WTC11 (cell line): ENCODE measurements around the gene STRN4. TPM values are rescaled to one million over a fixed set of nuclear protein-coding genes. Genes with fewer than 3 reads are reported as not detected.

Experiments
- ATAC-seq: fragments of 200-7000 bp; cut with Tn5 transposase; 2 replicates; pipeline ENCODE4 v1.10.0; 2021; ENCODE audit warnings: mild to moderate bottlenecking, moderate library complexity
- CTCF ChIA-PET: fragments of 300-600 bp; sonication (Branson Sonifier 250); formaldehyde crosslinking; loops from one replicate; lab custom pipeline; 2021; ENCODE audit warnings: antibody characterized with exemption; lab: Charles Lee
- POLR2A ChIA-PET: fragments of 350-600 bp; sonication (Branson Sonifier 250); formaldehyde crosslinking; loops from one replicate; lab custom pipeline; 2021; ENCODE audit warnings: antibody characterized with exemption; lab: Charles Lee
- DNase-seq: peaks from one replicate; pipeline ENCODE4 v3.0.0; 2021; ENCODE audit warnings: low spot score
- H3K27ac Mint-ChIP-seq: 2 replicates; pipeline ENCODE4 v1.8.0; 2021; ENCODE audit warnings: mixed read lengths
- H3K27me3 Mint-ChIP-seq: 2 replicates; pipeline ENCODE4 v1.8.0; 2021; ENCODE audit warnings: low read depth, mild to moderate bottlenecking, moderate library complexity, mixed read lengths
- H3K36me3 Mint-ChIP-seq: 2 replicates; pipeline ENCODE4 v1.8.0; 2021; ENCODE audit warnings: mixed read lengths
- H3K4me1 Mint-ChIP-seq: 2 replicates; pipeline ENCODE4 v1.8.0; 2022; ENCODE audit warnings: mixed read lengths
- H3K4me3 Mint-ChIP-seq: 2 replicates; pipeline ENCODE4 v1.8.0; 2021; ENCODE audit warnings: mild to moderate bottlenecking, moderate library complexity, mixed read lengths
- H3K9me3 Mint-ChIP-seq: 2 replicates; pipeline ENCODE4 v1.8.0; 2021; ENCODE audit warnings: mixed read lengths
- ATF6 ChIP-seq: sonication (generic); formaldehyde crosslinking; IDR thresholded peaks from 2 replicates; pipeline ENCODE4 v1.8.1; 2023; ENCODE audit warnings: mild to moderate bottlenecking, missing genetic modification reagents
- CBFB ChIP-seq: sonication (generic); formaldehyde crosslinking; IDR thresholded peaks from 2 replicates; pipeline ENCODE4 v1.8.1; 2022; ENCODE audit warnings: mild to moderate bottlenecking, low read depth, missing genetic modification reagents
- CREB1 ChIP-seq: sonication (generic); formaldehyde crosslinking; IDR thresholded peaks from 2 replicates; pipeline ENCODE4 v1.8.0; 2023; ENCODE audit warnings: mild to moderate bottlenecking, missing genetic modification reagents
- ERG ChIP-seq: fragments of 250-450 bp; sonication (Bioruptor Pico); IDR thresholded peaks from 2 replicates; pipeline ENCODE4 v1.8.0; 2021; ENCODE audit warnings: mild to moderate bottlenecking
- GRHL2 ChIP-seq: fragments of 250-450 bp; sonication (Bioruptor Pico); IDR thresholded peaks from 2 replicates; pipeline ENCODE4 v1.8.0; 2022; ENCODE audit warnings: mild to moderate bottlenecking, moderate library complexity; ENCODE audit not compliant: insufficient replicate concordance, severe bottlenecking
- KAT7 ChIP-seq: sonication (generic); formaldehyde crosslinking; IDR thresholded peaks from 2 replicates; pipeline ENCODE4 v1.8.1; 2023; ENCODE audit warnings: missing genetic modification reagents, mild to moderate bottlenecking, borderline replicate concordance
- NR1H2 ChIP-seq: sonication (generic); formaldehyde crosslinking; IDR thresholded peaks from 2 replicates; pipeline ENCODE4 v1.9.0; 2021; ENCODE audit warnings: mild to moderate bottlenecking, moderate library complexity, missing genetic modification reagents
- NR2C2 ChIP-seq: sonication (generic); formaldehyde crosslinking; IDR thresholded peaks from 2 replicates; pipeline ENCODE4 v1.8.0; 2022; ENCODE audit warnings: mild to moderate bottlenecking, missing genetic modification reagents
- NR3C1 ChIP-seq: sonication (generic); formaldehyde crosslinking; conservative IDR thresholded peaks from 2 replicates; pipeline ENCODE4 v1.8.1; 2023; ENCODE audit warnings: low read depth, mild to moderate bottlenecking, missing genetic modification reagents
- TCF7 ChIP-seq: sonication (generic); formaldehyde crosslinking; IDR thresholded peaks from 2 replicates; pipeline ENCODE4 v1.8.0; 2022; ENCODE audit warnings: mild to moderate bottlenecking, low read depth, missing genetic modification reagents, moderate library complexity
- USF1 ChIP-seq: sonication (generic); formaldehyde crosslinking; IDR thresholded peaks from 2 replicates; pipeline ENCODE4 v1.8.0; 2022; ENCODE audit warnings: mild to moderate bottlenecking, missing genetic modification reagents
- ZBTB21 ChIP-seq: sonication (generic); formaldehyde crosslinking; IDR thresholded peaks from 2 replicates; pipeline ENCODE4 v1.8.1; 2023; ENCODE audit warnings: mild to moderate bottlenecking, missing genetic modification reagents, borderline replicate concordance
- ZNF121 ChIP-seq: sonication (generic); formaldehyde crosslinking; IDR thresholded peaks from 2 replicates; pipeline ENCODE4 v1.8.0; 2023; ENCODE audit warnings: missing genetic modification reagents
- ZNF138 ChIP-seq: sonication (generic); formaldehyde crosslinking; conservative IDR thresholded peaks from 2 replicates; pipeline ENCODE4 v1.8.1; 2022; ENCODE audit warnings: mild to moderate bottlenecking, moderate library complexity, missing genetic modification reagents
- ZNF263 ChIP-seq: sonication (generic); formaldehyde crosslinking; IDR thresholded peaks from 2 replicates; pipeline ENCODE4 v1.8.1; 2022; ENCODE audit warnings: low read depth, mild to moderate bottlenecking, moderate library complexity, missing genetic modification reagents
- ZNF416 ChIP-seq: fragments of 250-450 bp; sonication (Bioruptor Pico); IDR thresholded peaks from 2 replicates; pipeline ENCODE4 v1.9.0; 2021; ENCODE audit warnings: mild to moderate bottlenecking, inconsistent platforms
- ZNF423 ChIP-seq: fragments of 250-450 bp; sonication (Bioruptor Pico); IDR thresholded peaks from 2 replicates; pipeline ENCODE4 v2.1.2; 2022; ENCODE audit warnings: mild to moderate bottlenecking, moderate library complexity
- total RNA-seq: library from RNA; stranded (reverse); gene quantifications from 3 replicates; pipeline ENCODE4 v1.2.3, GENCODE V29; 2021
- TF ChIP-seq, protein P1 (sequence below): sonication (generic); formaldehyde crosslinking; IDR thresholded peaks from 2 replicates; pipeline ENCODE4 v1.8.1; 2023; ENCODE audit warnings: mild to moderate bottlenecking, missing genetic modification reagents, borderline replicate concordance
- TF ChIP-seq, protein P2 (sequence below): sonication (generic); formaldehyde crosslinking; IDR thresholded peaks from 2 replicates; pipeline ENCODE4 v1.8.1; 2022; ENCODE audit warnings: mild to moderate bottlenecking, moderate library complexity, missing genetic modification reagents

Gene STRN4
- total RNA-seq, 1 experiment from 2014 or later = 144 TPM

DNA sequence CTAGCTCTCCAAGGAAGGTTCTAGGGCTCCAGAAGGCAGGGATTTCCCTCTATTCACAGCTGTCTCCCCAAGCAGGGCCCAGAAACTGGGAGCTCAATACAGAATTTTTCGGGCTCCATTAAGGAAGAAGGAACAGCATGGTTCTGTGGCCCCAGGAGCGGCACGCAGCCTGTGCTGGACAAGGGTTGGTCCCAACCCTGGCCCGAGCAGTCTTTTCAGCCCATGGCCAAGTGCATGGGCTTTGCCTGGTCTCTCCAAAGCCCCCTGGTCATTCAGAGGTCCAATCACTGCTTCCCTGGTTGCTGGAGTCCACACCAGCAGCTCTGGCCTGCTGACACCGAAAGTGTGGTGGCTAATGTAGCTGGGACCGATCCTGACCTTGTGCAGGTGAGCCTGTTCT, 22.8 kb downstream of the STRN4 start:
- TF ChIP-seq TCF7 (no peak), KAT7 (CRISPR knock-in tag) (no peak), USF1 (no peak), NR1H2 (CRISPR knock-in tag) (no peak), NR2C2 (no peak), GRHL2 (CRISPR knock-in tag) (no peak), ZNF263 (CRISPR knock-in tag) (no peak), NR3C1 (CRISPR knock-in tag) (no peak), ATF6 (no peak), ZNF121 (CRISPR knock-in tag) (no peak), ZNF423 (CRISPR knock-in tag) (no peak)
- TF ChIP-seq, protein P1, sequence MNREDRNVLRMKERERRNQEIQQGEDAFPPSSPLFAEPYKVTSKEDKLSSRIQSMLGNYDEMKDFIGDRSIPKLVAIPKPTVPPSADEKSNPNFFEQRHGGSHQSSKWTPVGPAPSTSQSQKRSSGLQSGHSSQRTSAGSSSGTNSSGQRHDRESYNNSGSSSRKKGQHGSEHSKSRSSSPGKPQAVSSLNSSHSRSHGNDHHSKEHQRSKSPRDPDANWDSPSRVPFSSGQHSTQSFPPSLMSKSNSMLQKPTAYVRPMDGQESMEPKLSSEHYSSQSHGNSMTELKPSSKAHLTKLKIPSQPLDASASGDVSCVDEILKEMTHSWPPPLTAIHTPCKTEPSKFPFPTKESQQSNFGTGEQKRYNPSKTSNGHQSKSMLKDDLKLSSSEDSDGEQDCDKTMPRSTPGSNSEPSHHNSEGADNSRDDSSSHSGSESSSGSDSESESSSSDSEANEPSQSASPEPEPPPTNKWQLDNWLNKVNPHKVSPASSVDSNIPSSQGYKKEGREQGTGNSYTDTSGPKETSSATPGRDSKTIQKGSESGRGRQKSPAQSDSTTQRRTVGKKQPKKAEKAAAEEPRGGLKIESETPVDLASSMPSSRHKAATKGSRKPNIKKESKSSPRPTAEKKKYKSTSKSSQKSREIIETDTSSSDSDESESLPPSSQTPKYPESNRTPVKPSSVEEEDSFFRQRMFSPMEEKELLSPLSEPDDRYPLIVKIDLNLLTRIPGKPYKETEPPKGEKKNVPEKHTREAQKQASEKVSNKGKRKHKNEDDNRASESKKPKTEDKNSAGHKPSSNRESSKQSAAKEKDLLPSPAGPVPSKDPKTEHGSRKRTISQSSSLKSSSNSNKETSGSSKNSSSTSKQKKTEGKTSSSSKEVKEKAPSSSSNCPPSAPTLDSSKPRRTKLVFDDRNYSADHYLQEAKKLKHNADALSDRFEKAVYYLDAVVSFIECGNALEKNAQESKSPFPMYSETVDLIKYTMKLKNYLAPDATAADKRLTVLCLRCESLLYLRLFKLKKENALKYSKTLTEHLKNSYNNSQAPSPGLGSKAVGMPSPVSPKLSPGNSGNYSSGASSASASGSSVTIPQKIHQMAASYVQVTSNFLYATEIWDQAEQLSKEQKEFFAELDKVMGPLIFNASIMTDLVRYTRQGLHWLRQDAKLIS (CRISPR knock-in tag) = no peak
- ChIA-PET CTCF (interaction anchor here (0.6 to 2.1 kb wide), 2 partner anchors 10 to 54 kb away, joined by 5 to 7 read pairs; no protein-coding TSS in a partner anchor), POLR2A (no interaction called here)
- H3K4me1 Mint-ChIP-seq = peaks cover 8% of the 10 kb centered on the region
- no peak for DNase-seq
- ATAC-seq = no peak
- peaks cover 39% of the 10 kb centered on the region for H3K36me3 Mint-ChIP-seq
- no peak overlapping the region for H3K27ac Mint-ChIP-seq
- no peak overlapping the region for H3K4me3 Mint-ChIP-seq
- no peaks in the 10 kb centered on the region; the same call in 1 of the 2 replicates for H3K27me3 Mint-ChIP-seq
- no peaks in the 10 kb centered on the region for H3K9me3 Mint-ChIP-seq

DNA sequence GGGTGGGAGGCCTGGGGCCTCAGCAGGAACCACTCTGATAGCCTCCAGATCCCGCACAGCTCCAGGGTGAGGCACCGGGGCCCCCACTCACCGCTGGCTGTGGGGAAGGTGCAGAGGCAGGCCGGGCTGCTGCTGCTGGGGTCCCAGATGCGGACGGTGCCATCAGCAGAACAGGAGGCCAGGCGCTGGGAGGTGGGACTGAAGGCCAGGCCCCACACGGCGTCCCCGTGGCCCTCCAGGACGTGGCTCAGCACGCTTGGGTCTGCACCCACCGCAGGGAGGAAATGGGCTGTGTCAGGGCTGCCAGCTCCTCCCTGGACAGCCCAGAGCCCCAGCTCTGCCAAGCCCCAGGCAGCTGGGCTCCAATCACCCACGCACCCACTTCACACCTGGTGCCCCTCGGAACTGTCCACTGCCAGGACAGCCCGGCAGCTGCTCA, 23.2 kb downstream of the STRN4 start:
- Mint-ChIP-seq H3K27ac (no peak overlapping the region), H3K9me3 (no peaks in the 10 kb centered on the region), H3K4me1 (peaks cover 11% of the 10 kb centered on the region), H3K36me3 (peaks cover 37% of the 10 kb centered on the region), H3K4me3 (no peak overlapping the region), H3K27me3 (no peaks in the 10 kb centered on the region; the same call in 1 of the 2 replicates)
- ATAC-seq (no peak), DNase-seq (no peak)
- ChIA-PET POLR2A (no interaction called here), CTCF (interaction anchor here (0.6 to 2.1 kb wide), 2 partner anchors 9 to 55 kb away, joined by 5 to 7 read pairs; no protein-coding TSS in a partner anchor)
- TF ChIP-seq ERG (CRISPR knock-in tag) = no peak

GRCh38 chr19:46722421-46723022, 23.7 kb downstream of the STRN4 start:
- H3K36me3 Mint-ChIP-seq = peaks cover 36% of the 10 kb centered on the region
- ChIA-PET POLR2A (no interaction called here), CTCF (interaction anchor here (2.1 kb wide), 1 partner anchor 9 kb away, joined by 5 read pairs; no protein-coding TSS in a partner anchor)
- no peak overlapping the region for H3K27ac Mint-ChIP-seq
- H3K9me3 Mint-ChIP-seq = no peaks in the 10 kb centered on the region
- ATAC-seq (no peak), DNase-seq (no peak)
- no peaks in the 10 kb centered on the region; the same call in 1 of the 2 replicates for H3K27me3 Mint-ChIP-seq
- peaks cover 16% of the 10 kb centered on the region for H3K4me1 Mint-ChIP-seq
- no peak overlapping the region for H3K4me3 Mint-ChIP-seq
- TF ChIP-seq, protein P2, sequence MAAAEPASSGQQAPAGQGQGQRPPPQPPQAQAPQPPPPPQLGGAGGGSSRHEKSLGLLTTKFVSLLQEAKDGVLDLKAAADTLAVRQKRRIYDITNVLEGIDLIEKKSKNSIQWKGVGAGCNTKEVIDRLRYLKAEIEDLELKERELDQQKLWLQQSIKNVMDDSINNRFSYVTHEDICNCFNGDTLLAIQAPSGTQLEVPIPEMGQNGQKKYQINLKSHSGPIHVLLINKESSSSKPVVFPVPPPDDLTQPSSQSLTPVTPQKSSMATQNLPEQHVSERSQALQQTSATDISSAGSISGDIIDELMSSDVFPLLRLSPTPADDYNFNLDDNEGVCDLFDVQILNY = no peak
- no peak for TF ChIP-seq ZNF416 (CRISPR knock-in tag)
- no peak for TF ChIP-seq ZNF138
- TF ChIP-seq TCF7 = no peak
- no peak for TF ChIP-seq ZBTB21 (CRISPR knock-in tag)
- TF ChIP-seq NR1H2 (CRISPR knock-in tag) = no peak
- no peak for TF ChIP-seq CBFB (CRISPR knock-in tag)
- no peak for TF ChIP-seq CREB1 (CRISPR knock-in tag)
